ENCODE measurements around the gene TCEA2.

Gene TCEA2

GRCh38 chr20:64038565-64039292 lies 24.3 kb upstream of the TCEA2 start:
- Mint-ChIP-seq H3K4me1 (peaks cover 45% of the 10 kb centered on the region), H3K4me3 (peak overlapping the region; percentile 67), H3K27ac (no peak overlapping the region), H3K27me3 (ENCODE audit: low read depth, poor library complexity) (peaks cover 70% of the 10 kb centered on the region), H3K36me3 (ENCODE audit: low read depth) (peaks cover 10% of the 10 kb centered on the region), H3K9me3 (no peaks in the 10 kb centered on the region)
- peak; percentile 62 for TF ChIP-seq CTCF (IDR thresholded peaks at IDR 0.05)
- DNase-seq = peak; percentile 88

DNA sequence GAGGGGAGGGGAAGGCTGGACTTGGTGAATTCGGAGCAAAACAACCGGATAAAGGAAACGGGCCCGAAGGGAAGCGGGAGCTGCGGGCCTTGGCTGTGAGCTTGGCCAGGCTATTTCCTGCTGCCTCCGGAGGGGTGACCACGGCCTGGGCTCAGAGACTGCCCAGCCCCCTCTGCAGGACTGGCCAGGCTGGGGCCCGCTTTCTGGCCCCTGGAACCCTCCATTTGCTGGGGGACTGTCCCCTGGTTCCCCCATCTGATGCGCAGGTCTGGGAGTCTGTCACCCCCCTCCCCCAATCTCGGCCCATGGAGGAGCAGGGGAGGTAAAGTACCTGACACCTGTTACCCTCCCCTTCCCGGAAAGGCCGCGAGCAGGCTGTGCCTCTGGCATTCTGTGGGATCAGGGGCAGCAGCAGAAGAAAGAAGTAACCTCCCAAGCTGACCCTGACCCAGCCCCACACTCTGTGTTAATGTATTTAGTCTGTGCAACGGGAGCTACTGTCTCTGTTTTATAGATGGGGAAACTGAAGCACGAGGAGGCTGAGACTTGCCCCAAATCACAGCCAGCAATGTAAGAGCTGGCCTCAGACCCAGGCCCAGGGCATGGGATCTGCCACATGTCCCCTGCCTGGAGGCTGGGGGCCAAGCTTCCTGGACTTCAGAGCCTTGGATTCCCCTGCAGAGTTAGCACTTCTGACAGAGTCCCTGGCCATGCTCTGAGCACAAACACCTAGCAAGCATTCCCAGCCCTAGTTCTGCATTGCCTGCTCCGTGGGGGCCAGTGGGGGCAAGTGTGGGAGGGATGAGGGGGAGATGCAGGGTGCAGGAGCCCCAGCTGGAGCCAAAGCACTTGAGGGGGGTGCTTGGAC lies 23.5 kb upstream of the TCEA2 start:
- DNase-seq = no peak
- no peak for TF ChIP-seq CTCF (IDR thresholded peaks at IDR 0.05)
- peaks cover 76% of the 10 kb centered on the region for H3K27me3 Mint-ChIP-seq (ENCODE audit: low read depth, poor library complexity)
- H3K4me3 Mint-ChIP-seq = peak overlapping the region; percentile 67
- peaks cover 2% of the 10 kb centered on the region for H3K36me3 Mint-ChIP-seq (ENCODE audit: low read depth)
- peaks cover 40% of the 10 kb centered on the region for H3K4me1 Mint-ChIP-seq
- H3K9me3 Mint-ChIP-seq = no peaks in the 10 kb centered on the region
- no peak overlapping the region for H3K27ac Mint-ChIP-seq

- no peak overlapping the region for H3K27ac Mint-ChIP-seq
- H3K4me3 Mint-ChIP-seq = peak overlapping the region; percentile 48
- no peak for DNase-seq
- H3K27me3 Mint-ChIP-seq (ENCODE audit: low read depth, poor library complexity) = peaks cover 84% of the 10 kb centered on the region
- no peaks in the 10 kb centered on the region for H3K36me3 Mint-ChIP-seq (ENCODE audit: low read depth)
- peaks cover 31% of the 10 kb centered on the region for H3K4me1 Mint-ChIP-seq
- H3K9me3 Mint-ChIP-seq = no peaks in the 10 kb centered on the region
- no peak for TF ChIP-seq CTCF (IDR thresholded peaks at IDR 0.05)
These were observed 22.6 kb upstream of the TCEA2 start for GRCh38 chr20:64040231-64041039.

- peaks cover 92% of the 10 kb centered on the region for H3K27me3 Mint-ChIP-seq (ENCODE audit: low read depth, poor library complexity)
- no peak overlapping the region for H3K4me3 Mint-ChIP-seq
- no peak for TF ChIP-seq CTCF (IDR thresholded peaks at IDR 0.05)
These were observed 21.8 kb upstream of the TCEA2 start for GRCh38 chr20:64041040-64041780.

DNA sequence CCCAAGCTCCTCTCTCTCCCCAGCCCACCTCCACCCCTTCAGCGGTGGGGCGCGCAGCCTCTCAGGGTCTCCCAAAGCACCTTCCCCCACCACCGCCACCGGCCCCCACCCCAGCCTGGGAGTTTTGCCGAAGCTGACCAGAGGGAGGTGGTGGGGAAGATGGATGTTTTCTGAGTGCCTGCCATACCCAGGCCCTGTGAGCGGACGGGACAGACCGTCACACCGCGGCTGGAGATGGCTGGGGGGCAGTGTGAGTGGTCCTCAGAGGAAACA lies 21.3 kb upstream of the TCEA2 start:
- Mint-ChIP-seq H3K4me1 (peaks cover 30% of the 10 kb centered on the region), H3K4me3 (no peak overlapping the region), H3K27me3 (ENCODE audit: low read depth, poor library complexity) (peaks cover 93% of the 10 kb centered on the region), H3K27ac (no peak overlapping the region), H3K9me3 (no peaks in the 10 kb centered on the region), H3K36me3 (ENCODE audit: low read depth) (no peaks in the 10 kb centered on the region)
- TF ChIP-seq CTCF (IDR thresholded peaks at IDR 0.05) = no peak
- no peak for DNase-seq

More at GRCh38 chr20:64041040-64041780, 21.8 kb upstream of the TCEA2 start:
- H3K27ac Mint-ChIP-seq = no peak overlapping the region
- peaks cover 30% of the 10 kb centered on the region for H3K4me1 Mint-ChIP-seq
- no peaks in the 10 kb centered on the region for H3K36me3 Mint-ChIP-seq (ENCODE audit: low read depth)
- DNase-seq = no peak
- H3K9me3 Mint-ChIP-seq = no peaks in the 10 kb centered on the region

Measured in nephron progenitor cell (in vitro differentiated cells).